ENCODE results near the gene EPM2A. TPM values are rescaled to one million over a fixed set of nuclear protein-coding genes. Genes with fewer than 3 reads are reported as not detected.

The EPM2A gene
- total and polyA plus RNA-seq, 11 donors = 13.1 to 52.7 (median 39.8) TPM

DNA sequence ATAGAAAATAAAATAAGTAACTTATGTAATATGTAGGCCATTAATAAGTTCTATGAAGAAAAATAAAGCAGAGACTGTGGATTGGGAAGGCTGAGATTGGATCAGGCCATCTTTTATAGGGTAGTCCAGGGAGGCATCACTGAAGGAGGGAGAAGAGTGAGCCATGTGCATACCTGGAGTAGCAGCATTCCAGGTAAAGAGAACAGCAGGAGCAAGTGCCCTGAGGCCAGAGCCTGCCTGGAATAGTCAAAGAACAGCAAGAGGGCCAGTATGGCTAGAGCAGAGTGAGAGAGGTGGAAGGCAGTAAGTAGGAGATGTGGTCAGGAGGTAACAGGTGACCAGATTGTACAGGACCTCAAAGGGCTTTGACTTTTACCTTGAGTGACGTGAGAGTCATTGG, 112.1 kb downstream of the EPM2A start:
- no peak overlapping the region for H3K4me3 ChIP-seq
- 91 to 100% (median 97%) methylated on average over 1 of the region's 1 CpG for WGBS, 4 donors
- intact Hi-C loops (cut with DNase I) = no loop called here
- peaks cover 0 to 11% (median 0%) of the 10 kb centered on the region in 9 donors for H3K36me3 ChIP-seq
- no peaks in the 10 kb centered on the region for H3K27me3 ChIP-seq
- no peak for DNase-seq
- no peak overlapping the region for H3K27ac ChIP-seq
- no peak for ATAC-seq
- H3K9me3 ChIP-seq = peaks cover 0 to 12% (median 0%) of the 10 kb centered on the region in 12 donors
- no peak for TF ChIP-seq POLR2A (IDR thresholded peaks at IDR 0.05)
- TF ChIP-seq, protein P1, sequence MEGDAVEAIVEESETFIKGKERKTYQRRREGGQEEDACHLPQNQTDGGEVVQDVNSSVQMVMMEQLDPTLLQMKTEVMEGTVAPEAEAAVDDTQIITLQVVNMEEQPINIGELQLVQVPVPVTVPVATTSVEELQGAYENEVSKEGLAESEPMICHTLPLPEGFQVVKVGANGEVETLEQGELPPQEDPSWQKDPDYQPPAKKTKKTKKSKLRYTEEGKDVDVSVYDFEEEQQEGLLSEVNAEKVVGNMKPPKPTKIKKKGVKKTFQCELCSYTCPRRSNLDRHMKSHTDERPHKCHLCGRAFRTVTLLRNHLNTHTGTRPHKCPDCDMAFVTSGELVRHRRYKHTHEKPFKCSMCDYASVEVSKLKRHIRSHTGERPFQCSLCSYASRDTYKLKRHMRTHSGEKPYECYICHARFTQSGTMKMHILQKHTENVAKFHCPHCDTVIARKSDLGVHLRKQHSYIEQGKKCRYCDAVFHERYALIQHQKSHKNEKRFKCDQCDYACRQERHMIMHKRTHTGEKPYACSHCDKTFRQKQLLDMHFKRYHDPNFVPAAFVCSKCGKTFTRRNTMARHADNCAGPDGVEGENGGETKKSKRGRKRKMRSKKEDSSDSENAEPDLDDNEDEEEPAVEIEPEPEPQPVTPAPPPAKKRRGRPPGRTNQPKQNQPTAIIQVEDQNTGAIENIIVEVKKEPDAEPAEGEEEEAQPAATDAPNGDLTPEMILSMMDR (IDR thresholded peaks at IDR 0.05) = no peak
- peaks cover 0 to 9% (median 0%) of the 10 kb centered on the region in 12 donors for H3K4me1 ChIP-seq

- DNase-seq = no peak
- Histone ChIP-seq H3K27ac (no peak overlapping the region), H3K27me3 (no peaks in the 10 kb centered on the region), H3K36me3 (peaks cover 0 to 8% (median 0%) of the 10 kb centered on the region in 9 donors), H3K4me3 (no peak overlapping the region), H3K9me3 (peaks cover 0 to 12% (median 0%) of the 10 kb centered on the region in 12 donors), H3K4me1 (peaks cover 0 to 3% (median 0%) of the 10 kb centered on the region in 12 donors)
- intact Hi-C loops (cut with DNase I) = no loop called here
- WGBS, 4 donors = 83 to 92% (median 87%) methylated on average over 1 of the region's 1 CpG
- TF ChIP-seq POLR2A (IDR thresholded peaks at IDR 0.05) = no peak
- TF ChIP-seq, protein P1 (IDR thresholded peaks at IDR 0.05) = no peak
- ATAC-seq = no peak
Observed at GRCh38 chr6:145621776-145622175, 113.5 kb downstream of the EPM2A start.

GRCh38 chr6:145620088-145620487, 115.2 kb downstream of the EPM2A start:
- WGBS, 4 donors = 87 to 95% (median 93%) methylated on average over 7 of the region's 7 CpGs
- no peak for TF ChIP-seq POLR2A (IDR thresholded peaks at IDR 0.05)
- TF ChIP-seq, protein P1 (IDR thresholded peaks at IDR 0.05) = no peak
- Histone ChIP-seq H3K36me3 (no peaks in the 10 kb centered on the region), H3K27me3 (no peaks in the 10 kb centered on the region), H3K27ac (no peak overlapping the region), H3K9me3 (peaks cover 0 to 12% (median 0%) of the 10 kb centered on the region in 12 donors), H3K4me3 (no peak overlapping the region), H3K4me1 (no peaks in the 10 kb centered on the region)
- intact Hi-C loops (cut with DNase I) = no loop called here
- ATAC-seq (no peak), DNase-seq (no peak)

DNA sequence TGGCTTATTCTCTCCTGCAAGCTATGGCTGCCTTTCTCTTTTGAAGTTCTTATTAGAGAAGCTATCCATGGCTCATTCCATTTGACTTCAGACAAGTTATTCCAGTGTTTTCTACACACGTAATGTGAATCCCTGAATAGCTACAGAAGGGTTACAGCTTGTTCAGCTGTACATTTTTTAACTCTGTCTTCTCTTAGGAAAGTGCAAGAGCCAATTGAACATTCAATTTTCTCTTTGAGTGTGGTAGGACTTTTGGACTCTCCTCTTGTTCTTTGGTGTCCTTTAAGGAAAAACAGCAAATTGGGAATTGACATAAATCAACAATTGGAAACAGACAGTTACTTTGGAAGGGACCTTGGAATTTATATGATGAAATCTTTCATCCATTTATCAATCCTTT, 125.8 kb downstream of the EPM2A start:
- DNase-seq = no peak
- intact Hi-C loops (cut with DNase I) = loop anchor here in 1 of 10 donors (10.0 kb wide), 1 partner anchor 235 kb away; no protein-coding TSS in a partner anchor
- Histone ChIP-seq H3K4me1 (no peaks in the 10 kb centered on the region), H3K27me3 (no peaks in the 10 kb centered on the region), H3K4me3 (no peak overlapping the region), H3K27ac (no peak overlapping the region), H3K9me3 (no peaks in the 10 kb centered on the region), H3K36me3 (no peaks in the 10 kb centered on the region)
- TF ChIP-seq, protein P1 (IDR thresholded peaks at IDR 0.05) = no peak
- TF ChIP-seq POLR2A (IDR thresholded peaks at IDR 0.05) = no peak
- ATAC-seq = no peak
- 80 to 85% (median 81%) methylated on average over 1 of the region's 1 CpG for WGBS, 4 donors
